ENCODE data around the gene LSM7.

The LSM7 gene

DNA sequence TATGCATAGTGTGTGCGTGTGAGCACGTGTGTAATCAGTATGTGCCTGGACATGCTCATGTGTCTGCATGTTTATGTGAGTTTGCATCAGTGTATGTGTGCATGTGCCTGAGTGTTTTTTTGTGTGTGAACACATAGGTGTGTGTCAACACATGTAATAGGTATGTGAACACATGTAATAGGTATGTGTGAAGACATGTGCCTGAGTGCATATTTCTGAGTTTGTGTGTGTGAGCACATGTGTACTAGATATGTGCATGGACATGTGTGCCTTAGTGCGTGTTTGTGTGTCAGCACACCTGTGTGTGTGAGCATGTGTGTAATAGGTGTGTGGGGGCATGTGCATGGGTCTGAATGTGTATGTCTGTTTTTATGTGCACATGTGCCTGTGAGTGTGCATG, 7.5 kb upstream of the LSM7 start:
- no peak overlapping the region for H3K4me3 ChIP-seq (ENCODE audit: low read length)
- DNase-seq (ENCODE audit: low read depth), result no peak
- TF ChIP-seq, protein P1, sequence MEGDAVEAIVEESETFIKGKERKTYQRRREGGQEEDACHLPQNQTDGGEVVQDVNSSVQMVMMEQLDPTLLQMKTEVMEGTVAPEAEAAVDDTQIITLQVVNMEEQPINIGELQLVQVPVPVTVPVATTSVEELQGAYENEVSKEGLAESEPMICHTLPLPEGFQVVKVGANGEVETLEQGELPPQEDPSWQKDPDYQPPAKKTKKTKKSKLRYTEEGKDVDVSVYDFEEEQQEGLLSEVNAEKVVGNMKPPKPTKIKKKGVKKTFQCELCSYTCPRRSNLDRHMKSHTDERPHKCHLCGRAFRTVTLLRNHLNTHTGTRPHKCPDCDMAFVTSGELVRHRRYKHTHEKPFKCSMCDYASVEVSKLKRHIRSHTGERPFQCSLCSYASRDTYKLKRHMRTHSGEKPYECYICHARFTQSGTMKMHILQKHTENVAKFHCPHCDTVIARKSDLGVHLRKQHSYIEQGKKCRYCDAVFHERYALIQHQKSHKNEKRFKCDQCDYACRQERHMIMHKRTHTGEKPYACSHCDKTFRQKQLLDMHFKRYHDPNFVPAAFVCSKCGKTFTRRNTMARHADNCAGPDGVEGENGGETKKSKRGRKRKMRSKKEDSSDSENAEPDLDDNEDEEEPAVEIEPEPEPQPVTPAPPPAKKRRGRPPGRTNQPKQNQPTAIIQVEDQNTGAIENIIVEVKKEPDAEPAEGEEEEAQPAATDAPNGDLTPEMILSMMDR (conservative IDR thresholded peaks at IDR 0.05; ENCODE audit: low read depth, low read length), result no peak

DNA sequence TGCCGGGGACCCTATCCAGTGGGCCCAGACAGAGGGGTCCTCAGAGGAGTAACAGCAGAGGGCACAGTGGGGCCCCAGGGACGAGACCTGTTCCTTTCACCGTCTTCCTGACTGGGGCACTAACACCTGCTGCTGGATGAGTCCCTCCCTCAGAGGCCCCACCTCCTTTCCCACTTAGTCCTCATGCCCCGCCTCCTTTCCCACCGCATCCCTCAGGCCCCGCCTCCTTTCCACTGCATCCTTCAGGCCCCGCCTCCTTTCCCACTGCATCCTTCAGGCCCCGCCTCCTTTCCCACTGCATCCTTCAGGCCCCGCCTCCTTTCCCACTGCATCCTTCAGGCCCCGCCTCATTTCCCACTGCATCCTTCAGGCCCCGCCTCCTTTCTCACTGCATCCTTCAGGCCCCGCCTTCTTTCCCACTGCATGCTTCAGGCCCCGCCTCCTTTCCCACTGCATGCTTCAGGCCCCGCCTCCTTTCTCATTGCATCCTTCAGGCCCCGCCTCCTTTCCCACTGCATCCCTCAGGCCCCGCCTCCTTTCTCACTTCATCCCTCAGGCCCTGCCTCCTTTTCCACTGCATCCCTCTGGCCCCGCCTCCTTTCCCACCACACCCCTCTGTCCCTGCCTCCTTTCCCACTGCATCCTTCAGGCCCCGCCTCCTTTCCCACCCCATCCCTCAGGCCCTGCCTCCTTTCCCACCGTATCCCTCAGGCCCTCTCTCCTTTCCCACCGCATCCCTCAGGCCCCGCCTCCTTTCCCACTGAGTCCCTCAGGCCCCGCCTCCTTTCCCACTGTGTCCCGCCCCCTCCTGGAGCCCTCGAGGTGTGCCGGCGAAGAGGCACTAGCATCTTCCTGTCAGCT, 6.8 kb upstream of the LSM7 start:
- DNase-seq (ENCODE audit: low read depth), result no peak
- no peak overlapping the region for H3K4me3 ChIP-seq (ENCODE audit: low read length)
- TF ChIP-seq, protein P1 (conservative IDR thresholded peaks at IDR 0.05; ENCODE audit: low read depth, low read length), result no peak

DNA sequence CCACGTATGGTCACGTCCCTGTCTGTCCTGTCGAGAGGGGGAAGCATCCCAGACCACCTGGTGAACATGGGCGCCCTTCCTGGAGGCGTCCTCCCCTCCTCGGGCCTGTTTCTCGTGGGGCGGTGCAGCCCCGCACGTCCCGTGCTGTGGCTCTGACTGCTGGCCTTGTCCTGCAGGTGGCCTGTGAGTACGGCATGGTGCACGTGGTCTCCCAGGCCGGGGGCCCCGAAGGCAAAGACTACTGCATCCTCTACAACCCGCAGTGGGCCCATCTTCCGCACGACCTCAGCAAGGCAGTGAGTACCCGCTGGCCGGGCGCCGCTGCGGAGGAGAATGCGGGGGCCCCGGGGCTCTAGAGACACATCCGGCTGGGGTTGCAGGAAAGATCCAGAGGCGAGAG, 6.0 kb upstream of the LSM7 start:
- no peak for DNase-seq (ENCODE audit: low read depth)
- no peak overlapping the region for H3K4me3 ChIP-seq (ENCODE audit: low read length)
- TF ChIP-seq, protein P1 (conservative IDR thresholded peaks at IDR 0.05; ENCODE audit: low read depth, low read length), result no peak

DNA sequence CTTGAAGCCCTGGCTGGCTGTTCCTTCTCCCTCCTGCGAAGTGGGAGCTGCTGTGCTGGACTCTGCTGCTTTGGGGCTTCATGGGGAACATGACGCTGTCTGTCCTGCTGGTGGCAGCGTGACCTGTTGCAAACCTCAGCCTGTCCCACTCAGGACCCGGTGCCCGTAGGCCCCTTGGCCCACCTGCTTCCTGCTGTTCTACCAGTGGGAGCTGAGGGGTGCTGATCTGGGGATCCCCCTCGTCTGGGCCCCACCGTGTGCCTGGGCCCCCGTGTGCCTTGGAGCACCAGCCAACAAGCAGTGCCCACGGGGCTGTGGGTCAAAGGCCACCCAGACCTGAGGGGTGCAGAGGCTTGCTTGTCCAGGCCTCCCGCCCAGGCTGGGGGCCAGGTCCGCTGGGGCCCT, 5.4 kb upstream of the LSM7 start:
- TF ChIP-seq, protein P1 (conservative IDR thresholded peaks at IDR 0.05; ENCODE audit: low read depth, low read length), result peak; percentile 23
- DNase-seq (ENCODE audit: low read depth), result no peak
- H3K4me3 ChIP-seq (ENCODE audit: low read length), result no peak overlapping the region

DNA sequence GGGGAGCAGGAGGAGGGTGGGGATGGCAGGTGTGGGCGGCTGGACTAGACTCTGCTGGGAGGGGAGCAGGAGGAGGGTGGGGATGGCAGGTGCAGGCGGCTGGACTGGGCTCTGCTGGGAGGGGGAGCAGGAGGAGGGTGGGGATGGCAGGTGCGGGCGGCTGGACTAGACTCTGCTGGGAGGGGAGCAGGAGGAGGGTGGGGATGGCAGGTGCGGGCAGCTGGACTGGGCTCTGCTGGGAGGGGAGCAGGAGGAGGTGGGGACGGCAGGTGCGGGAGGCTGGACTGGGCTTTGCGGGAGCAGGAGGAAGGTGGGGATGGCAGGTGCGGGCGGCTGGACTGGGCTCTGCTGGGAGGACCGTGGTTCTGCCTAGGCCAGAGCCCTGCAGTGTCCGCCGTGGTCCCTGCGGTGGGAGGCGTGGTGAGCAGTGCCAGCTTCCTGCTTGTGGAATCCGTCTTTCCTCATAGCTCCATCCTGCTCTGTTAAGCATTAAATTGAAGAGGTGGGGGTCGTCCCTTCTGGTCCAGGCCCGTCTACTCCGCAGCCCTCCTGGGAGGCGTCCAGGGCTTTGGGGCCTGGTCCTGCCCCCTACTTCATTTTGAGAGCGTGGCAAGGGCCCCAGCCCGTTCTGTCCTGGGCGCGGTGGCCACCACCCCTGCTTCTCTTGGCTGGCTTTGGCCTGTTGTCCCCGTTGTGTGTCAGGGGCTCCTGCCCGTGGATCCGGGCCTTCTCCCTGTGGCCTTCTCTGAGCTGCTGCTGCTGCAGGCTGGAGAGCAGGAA, 4.8 kb upstream of the LSM7 start:
- H3K4me3 ChIP-seq (ENCODE audit: low read length), result no peak overlapping the region
- no peak for DNase-seq (ENCODE audit: low read depth)
- TF ChIP-seq, protein P1 (conservative IDR thresholded peaks at IDR 0.05; ENCODE audit: low read depth, low read length), result no peak

DNA sequence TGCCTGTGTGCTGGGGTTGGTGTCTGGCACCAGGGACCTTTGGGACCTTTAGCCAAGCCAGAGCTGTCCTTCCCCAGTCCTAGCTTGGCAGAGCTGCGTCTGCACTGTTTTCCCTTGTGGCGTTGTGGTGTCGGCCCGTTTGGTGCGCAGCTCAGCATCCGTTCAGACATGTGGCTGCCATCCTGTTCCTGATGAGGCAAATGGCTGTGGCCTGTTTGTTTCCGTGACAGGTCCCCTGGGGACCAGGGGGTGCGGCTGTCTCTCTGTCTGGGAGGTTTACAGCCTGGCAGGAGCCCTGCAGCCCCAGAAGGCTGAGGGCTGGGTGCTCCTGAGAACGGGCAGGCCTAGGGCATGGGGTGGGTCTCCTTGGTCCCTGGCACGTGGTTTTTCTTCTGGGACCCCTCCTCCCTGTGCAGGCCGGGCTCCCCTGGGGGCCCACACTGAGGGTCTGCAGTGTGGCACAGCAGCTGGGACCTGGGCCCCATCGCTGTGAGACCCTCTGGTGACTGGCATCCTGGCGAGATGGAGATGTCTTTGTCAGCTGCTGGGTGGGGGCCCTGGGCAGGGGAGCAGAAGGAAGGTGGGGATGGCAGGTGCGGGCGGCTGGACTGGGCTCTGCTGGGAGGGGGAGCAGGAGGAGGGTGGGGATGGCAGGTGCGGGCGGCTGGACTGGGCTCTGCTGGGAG, 4.1 kb upstream of the LSM7 start:
- no peak overlapping the region for H3K4me3 ChIP-seq (ENCODE audit: low read length)
- TF ChIP-seq, protein P1 (conservative IDR thresholded peaks at IDR 0.05; ENCODE audit: low read depth, low read length), result no peak
- DNase-seq (ENCODE audit: low read depth), result no peak
